GM21717 (cell line): Measurements from ENCODE around the gene CDYL2.

Source experiments
- ATAC-seq: cut with Tn5 transposase; IDR thresholded peaks from one replicate; pipeline ENCODE4 v1.9.1; 2021; ENCODE audit warnings: mild to moderate bottlenecking, moderate library complexity; ENCODE audit not compliant: unreplicated experiment

CDYL2 gene

GRCh38 chr16:80604600-80605355 is 199.6 kb downstream of the CDYL2 start:
- no peak for ATAC-seq

- ATAC-seq = no peak
These were observed 201.5 kb downstream of the CDYL2 start for GRCh38 chr16:80602894-80603293.

- ATAC-seq = no peak
These were observed 203.2 kb downstream of the CDYL2 start for GRCh38 chr16:80601182-80601581.

- ATAC-seq = no peak
These were observed 204.9 kb downstream of the CDYL2 start for GRCh38 chr16:80599466-80599865.

GRCh38 chr16:80596507-80597207 is 207.7 kb downstream of the CDYL2 start:
- ATAC-seq = no peak

- ATAC-seq = no peak
These were observed 209.6 kb downstream of the CDYL2 start for GRCh38 chr16:80594756-80595155.

GRCh38 chr16:80592273-80592672 is 212.1 kb downstream of the CDYL2 start:
- no peak for ATAC-seq

GRCh38 chr16:80591071-80591915 is 213.1 kb downstream of the CDYL2 start:
- ATAC-seq = no peak

GRCh38 chr16:80587071-80587470 is 217.3 kb downstream of the CDYL2 start:
- no peak for ATAC-seq

- ATAC-seq = no peak
These were observed 217.9 kb downstream of the CDYL2 start for GRCh38 chr16:80586476-80586875.

- peak; percentile 43 for ATAC-seq
These were observed 218.6 kb downstream of the CDYL2 start for GRCh38 chr16:80585764-80586163.

GRCh38 chr16:80583466-80583865 is 220.9 kb downstream of the CDYL2 start:
- ATAC-seq = no peak

GRCh38 chr16:80580109-80580832 is 224.1 kb downstream of the CDYL2 start:
- ATAC-seq = peak; percentile 89

GRCh38 chr16:80577485-80578280 is 226.7 kb downstream of the CDYL2 start:
- ATAC-seq = no peak

- ATAC-seq = no peak
These were observed 228.0 kb downstream of the CDYL2 start for GRCh38 chr16:80576343-80576912.

GRCh38 chr16:80573700-80574120 is 230.7 kb downstream of the CDYL2 start:
- ATAC-seq = no peak

- ATAC-seq = no peak
These were observed 234.3 kb downstream of the CDYL2 start for GRCh38 chr16:80570106-80570478.

- ATAC-seq = peak; percentile 63
These were observed 234.8 kb downstream of the CDYL2 start for GRCh38 chr16:80569440-80570105.

GRCh38 chr16:80564394-80564793 is 240.0 kb downstream of the CDYL2 start:
- ATAC-seq = no peak
